Hepatocyte (in vitro differentiated cells): ENCODE results near the gene SDF2. TPM values are rescaled to one million over a fixed set of nuclear protein-coding genes. Genes with fewer than 3 reads are reported as not detected.
"Not testable (repeated sequence)": the region's sequence is repeated elsewhere in the genome, so short reads cannot be mapped to it uniquely, and the experiment has no call there.

ENCODE experiments used
- DNase-seq: peaks from one replicate; pipeline ENCODE4 v3.0.0-alpha.2; 2016; ENCODE audit warnings: low spot score
- H2AFZ ChIP-seq: fragments of 200-600 bp; sonication (generic); 2 replicates; pipeline ENCODE4 v1.6.0; 2016; ENCODE audit warnings: antibody characterized with exemption, mild to moderate bottlenecking
- H3K27ac ChIP-seq: fragments of 200-600 bp; sonication (generic); 2 replicates; pipeline ENCODE4 v1.5.1; 2016; ENCODE audit warnings: mild to moderate bottlenecking
- H3K27me3 ChIP-seq: fragments of 200-600 bp; sonication (generic); 2 replicates; pipeline ENCODE4 v1.6.1; 2016
- H3K36me3 ChIP-seq: fragments of 200-600 bp; sonication (generic); replicated peaks from 2 replicates; pipeline ENCODE4 v1.5.1; 2016; ENCODE audit warnings: low read depth; ENCODE audit not compliant: insufficient read depth
- H3K4me1 ChIP-seq: fragments of 200-600 bp; sonication (generic); 2 replicates; pipeline ENCODE4 v1.5.1; 2016; ENCODE audit warnings: mild to moderate bottlenecking, moderate library complexity; ENCODE audit not compliant: insufficient read depth
- H3K4me2 ChIP-seq: fragments of 200-600 bp; sonication (generic); 2 replicates; pipeline ENCODE4 v1.6.0; 2016
- H3K4me3 ChIP-seq: fragments of 200-600 bp; sonication (generic); 2 replicates; pipeline ENCODE4 v1.5.1; 2016; ENCODE audit warnings: mild to moderate bottlenecking
- H3K79me2 ChIP-seq: fragments of 200-600 bp; sonication (generic); 2 replicates; pipeline ENCODE4 v1.6.0; 2017; ENCODE audit warnings: mild to moderate bottlenecking
- H3K9me2 ChIP-seq: fragments of 200-600 bp; sonication (generic); replicated peaks from 2 replicates; pipeline ENCODE4 v1.6.0; 2017; ENCODE audit warnings: mild to moderate bottlenecking; ENCODE audit not compliant: insufficient read depth
- H3K9me3 ChIP-seq: fragments of 200-600 bp; sonication (generic); 2 replicates; pipeline ENCODE4 v1.5.1; 2016; ENCODE audit warnings: low read depth, mild to moderate bottlenecking
- H4K20me1 ChIP-seq: fragments of 200-600 bp; sonication (generic); 2 replicates; pipeline ENCODE4 v1.6.0; 2016; ENCODE audit warnings: mild to moderate bottlenecking; ENCODE audit not compliant: insufficient read depth, poor library complexity, severe bottlenecking
- CTCF ChIP-seq: fragments of 200-600 bp; sonication (generic); IDR thresholded peaks from 2 replicates; pipeline ENCODE4 v1.5.1; 2016; ENCODE audit warnings: antibody characterized with exemption, mild to moderate bottlenecking; ENCODE audit not compliant: poor library complexity
- EZH2 ChIP-seq: fragments of 200-600 bp; sonication (generic); IDR thresholded peaks from 2 replicates; pipeline ENCODE4 v1.6.1; 2016; ENCODE audit warnings: antibody characterized with exemption, mild to moderate bottlenecking, borderline replicate concordance
- EZH2phosphoT487 ChIP-seq: fragments of 200-600 bp; sonication (generic); IDR thresholded peaks from one replicate; pipeline ENCODE4 v1.6.1; 2018; ENCODE audit warnings: antibody characterized with exemption, mild to moderate bottlenecking, low read depth, moderate library complexity; ENCODE audit not compliant: unreplicated experiment, severe bottlenecking
- WGBS: methylation state at CpG from one replicate; pipeline ENCODE4 v1.1.6; 2016; ENCODE audit warnings: low lambda C conversion rate; ENCODE audit errors: missing lambda C conversion rate; 5-methylcytosine and 5-hydroxymethylcytosine counted together
- polyA plus RNA-seq: library from polyadenylated mRNA; unstranded; fragments of >200 nt; fragmentation: Nextera tagmentation; extraction: Ambion mirVana; gene quantifications from 2 replicates; pipeline ENCODE4 v1.2.1, GENCODE V29; 2016
- total RNA-seq: library from RNA; depleted of rRNA; stranded (reverse); fragments of >200 nt; gene quantifications from 2 replicates; pipeline ENCODE4 v1.2.3, GENCODE V29; 2014

SDF2 gene
- total and polyA plus RNA-seq, 2 experiments from 2014 or later, result 78.6 to 148 TPM

- H3K4me3 ChIP-seq, result no peak overlapping the region
- H4K20me1 ChIP-seq, result peaks cover 70% of the 10 kb centered on the region
- H3K27ac ChIP-seq, result no peak overlapping the region
- H3K9me3 ChIP-seq, result no peaks in the 10 kb centered on the region
- no peak for DNase-seq
- WGBS, result 100% methylated on average over 1 of the region's 1 CpG
- H3K36me3 ChIP-seq, result no peaks in the 10 kb centered on the region
- H3K27me3 ChIP-seq, result no peaks in the 10 kb centered on the region
- peaks cover 7% of the 10 kb centered on the region for H3K4me1 ChIP-seq
- H3K4me2 ChIP-seq, result no peak overlapping the region
- no peaks in the 10 kb centered on the region for H3K9me2 ChIP-seq
- peaks cover 99% of the 10 kb centered on the region for H3K79me2 ChIP-seq
- H2AFZ ChIP-seq, result no peak overlapping the region
- TF ChIP-seq EZH2phosphoT487 (no peak), CTCF (no peak), EZH2 (no peak)
Observed at GRCh38 chr17:28667870-28668269, 6.2 kb upstream of the SDF2 start.

- Histone ChIP-seq H2AFZ (no peak overlapping the region), H3K9me3 (no peaks in the 10 kb centered on the region), H3K27me3 (no peaks in the 10 kb centered on the region), H3K36me3 (no peaks in the 10 kb centered on the region), H3K9me2 (no peaks in the 10 kb centered on the region), H3K27ac (no peak overlapping the region), H3K4me1 (peaks cover 7% of the 10 kb centered on the region), H3K79me2 (peaks cover 93% of the 10 kb centered on the region), H3K4me3 (no peak overlapping the region), H3K4me2 (no peak overlapping the region), H4K20me1 (peaks cover 63% of the 10 kb centered on the region)
- TF ChIP-seq EZH2 (no peak), EZH2phosphoT487 (no peak), CTCF (no peak)
- WGBS, result 98% methylated on average over 2 of the region's 2 CpGs
- no peak for DNase-seq
Observed at GRCh38 chr17:28665994-28666393, 4.3 kb upstream of the SDF2 start.

DNA sequence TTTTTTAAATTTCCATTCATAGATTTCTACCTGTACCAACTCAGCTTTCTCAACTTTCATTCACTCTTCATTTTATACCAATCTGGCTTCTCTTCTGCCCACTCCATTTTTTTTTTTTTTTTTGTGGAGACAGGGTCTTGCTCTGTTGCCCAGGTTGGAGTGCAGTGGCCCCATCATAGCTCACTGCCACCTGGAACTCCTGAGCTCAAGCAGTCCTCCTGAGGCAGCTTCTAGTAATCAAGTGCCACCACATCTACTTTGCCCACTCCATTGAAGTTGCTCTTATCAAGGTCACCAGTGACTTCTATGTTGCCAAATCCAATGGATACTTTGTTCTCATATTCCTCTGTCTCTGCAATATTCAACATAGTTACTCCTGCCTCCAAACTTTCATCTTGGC is 2.0 kb upstream of the SDF2 start:
- H3K36me3 ChIP-seq, result no peaks in the 10 kb centered on the region
- peaks cover 52% of the 10 kb centered on the region for H4K20me1 ChIP-seq
- no peaks in the 10 kb centered on the region for H3K9me3 ChIP-seq
- H3K27ac ChIP-seq, result peak overlapping the region; percentile 95
- TF ChIP-seq EZH2phosphoT487 (no peak), EZH2 (no peak)
- H2AFZ ChIP-seq, result no peak overlapping the region
- H3K9me2 ChIP-seq, result no peaks in the 10 kb centered on the region
- H3K27me3 ChIP-seq, result no peaks in the 10 kb centered on the region
- peak overlapping the region; percentile 87 for H3K4me2 ChIP-seq
- no peak for DNase-seq
- peaks cover 16% of the 10 kb centered on the region for H3K4me1 ChIP-seq
- peaks cover 94% of the 10 kb centered on the region for H3K79me2 ChIP-seq
- no peak overlapping the region for H3K4me3 ChIP-seq

DNA sequence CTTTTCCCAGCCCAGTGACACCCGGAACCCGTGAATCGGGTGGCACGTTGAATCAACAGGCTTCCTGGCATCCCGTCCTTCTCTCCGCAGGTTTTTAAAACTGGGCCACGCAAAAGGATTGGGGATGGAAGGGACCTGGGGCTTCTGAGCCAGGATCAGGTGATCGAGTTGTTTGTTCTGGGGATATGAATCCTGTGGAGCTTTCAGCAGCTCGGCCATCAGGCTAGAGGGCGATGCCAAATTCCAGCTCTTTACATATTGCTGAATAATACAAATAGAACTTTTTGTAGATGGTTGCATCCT is 772 bp upstream of the SDF2 start:
- Histone ChIP-seq H3K36me3 (no peaks in the 10 kb centered on the region), H3K4me1 (peaks cover 16% of the 10 kb centered on the region), H3K79me2 (peaks cover 88% of the 10 kb centered on the region), H3K9me3 (no peaks in the 10 kb centered on the region), H3K27me3 (no peaks in the 10 kb centered on the region), H3K4me3 (peak overlapping the region; percentile 47), H3K27ac (peak overlapping the region; percentile 95), H3K4me2 (peak overlapping the region; percentile 87), H4K20me1 (peaks cover 39% of the 10 kb centered on the region), H3K9me2 (no peaks in the 10 kb centered on the region), H2AFZ (peak overlapping the region; percentile 37)
- DNase-seq, result no peak
- TF ChIP-seq EZH2phosphoT487 (no peak), CTCF (no peak), EZH2 (no peak)
- 1% methylated on average over 10 of the region's 10 CpGs for WGBS

DNA sequence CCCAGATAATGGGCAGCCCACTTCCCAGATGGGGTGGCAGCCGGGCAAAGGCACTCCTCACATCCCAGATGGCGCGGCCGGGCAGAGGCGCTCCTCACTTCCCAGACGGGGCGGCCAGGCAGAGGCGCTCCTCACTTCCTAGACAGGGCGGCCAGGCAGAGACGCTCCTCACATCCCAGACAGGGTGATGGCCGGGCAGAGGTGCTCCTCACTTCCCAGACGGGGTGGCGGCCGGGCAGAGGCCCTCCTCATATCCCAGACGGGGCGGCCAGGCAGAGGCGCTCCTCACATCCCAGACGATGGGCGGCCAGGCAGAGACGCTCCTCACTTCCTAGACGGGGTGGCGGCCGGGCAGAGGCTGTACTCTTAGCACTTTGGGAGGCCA is 2.2 kb downstream of the SDF2 start:
- Histone ChIP-seq H4K20me1 (peaks cover 20% of the 10 kb centered on the region), H3K79me2 (peaks cover 88% of the 10 kb centered on the region), H3K4me1 (peaks cover 16% of the 10 kb centered on the region)
- not testable (repeated sequence) for DNase-seq, H3K4me3 ChIP-seq, H3K4me2 ChIP-seq, H3K9me3 ChIP-seq, H3K36me3 ChIP-seq, H3K9me2 ChIP-seq, H3K27ac ChIP-seq, H2AFZ ChIP-seq, H3K27me3 ChIP-seq
- 97% methylated on average over 15 of the region's 23 CpGs for WGBS

DNA sequence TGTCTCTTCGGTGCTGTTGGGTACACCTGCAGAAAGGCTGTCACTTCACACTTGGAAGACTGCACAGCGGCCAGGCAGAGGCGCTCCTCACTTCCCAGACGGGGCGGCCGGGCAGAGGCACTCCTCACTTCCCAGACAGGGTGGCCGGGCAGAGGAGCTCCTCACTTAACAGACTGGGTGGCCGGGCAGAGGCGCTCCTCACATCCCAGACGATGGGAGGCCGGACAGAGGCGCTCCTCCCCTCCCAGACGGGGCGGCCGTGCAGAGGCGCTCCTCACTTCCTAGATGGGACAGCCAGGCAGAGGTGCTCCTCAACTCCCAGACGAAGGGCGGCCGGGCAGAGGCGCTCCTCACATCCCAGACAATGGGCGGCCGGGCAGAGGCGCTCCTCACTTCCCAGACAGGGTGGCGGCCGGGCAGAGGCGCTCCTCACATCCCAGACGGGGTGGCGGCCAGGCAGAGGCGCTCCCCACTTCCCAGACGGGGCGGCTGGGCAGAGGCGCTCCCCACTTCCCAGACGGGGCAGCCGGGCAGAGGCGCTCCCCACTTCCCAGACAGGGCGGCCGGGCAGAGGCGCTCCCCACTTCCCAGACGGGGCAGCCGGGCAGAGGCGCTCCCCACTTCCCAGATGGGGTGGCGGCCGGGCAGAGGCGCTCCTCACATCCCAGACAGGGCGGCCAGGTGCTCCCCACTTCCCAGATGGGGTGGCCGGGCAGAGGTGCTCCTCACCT is 2.8 kb downstream of the SDF2 start:
- H3K79me2 ChIP-seq, result peaks cover 88% of the 10 kb centered on the region

More for the DNA sequence above, 2.8 kb downstream of the SDF2 start:
- H4K20me1 ChIP-seq, result peaks cover 14% of the 10 kb centered on the region
- not testable (repeated sequence) for H3K27me3 ChIP-seq, H3K27ac ChIP-seq, H3K4me3 ChIP-seq, H3K4me2 ChIP-seq, DNase-seq, H2AFZ ChIP-seq, H3K9me2 ChIP-seq, H3K36me3 ChIP-seq, H3K9me3 ChIP-seq
- H3K4me1 ChIP-seq, result peaks cover 16% of the 10 kb centered on the region
- 98% methylated on average over 17 of the region's 46 CpGs for WGBS
